Transverse colon (tissue), 4 donors: Measurements from ENCODE around the gene HBEGF. TPM values are rescaled to one million over a fixed set of nuclear protein-coding genes. Genes with fewer than 3 reads are reported as not detected.

Experiments
- DNase-seq: peaks from one replicate; pipeline ENCODE4 v3.0.0-alpha.2; 2019
- H3K27ac ChIP-seq, 4 donors: fragments of 200-600 bp; sonication (generic); 2 replicates each; pipeline ENCODE4 v1.5.1; 2016 to 2018; ENCODE audit warnings: inconsistent platforms in 4 of 4
- H3K27me3 ChIP-seq: fragments of 200-600 bp; sonication (generic); 2 replicates; pipeline ENCODE4 v1.5.1; 2017; ENCODE audit warnings: inconsistent platforms
- H3K36me3 ChIP-seq, 4 donors: fragments of 200-600 bp; sonication (generic); 2 replicates each; pipeline ENCODE4 v1.5.1; 2017 to 2019; ENCODE audit warnings: inconsistent platforms in 4 of 4
- H3K4me1 ChIP-seq, 4 donors: fragments of 200-600 bp; sonication (generic); 2 replicates each; pipeline ENCODE4 v1.5.1; 2017 to 2020; ENCODE audit warnings: inconsistent platforms in 4 of 4
- H3K4me3 ChIP-seq, 4 donors: fragments of 200-600 bp; sonication (generic); 1 replicate in 1 of 4; 2 replicates in 3 of 4; pipeline versions ENCODE4 v1.5.1 to v1.6.1; 2017 to 2019; ENCODE audit warnings: inconsistent platforms in 4 of 4
- H3K9me3 ChIP-seq, 2 donors: fragments of 200-600 bp; sonication (generic); 2 replicates each; pipeline ENCODE4 v1.5.1; 2017 to 2019; ENCODE audit warnings: inconsistent platforms in 2 of 2
- CTCF ChIP-seq, 5 experiments: fragments of 200-600 bp in 3 of 5; fragments of 450-650 bp in 2 of 5; sonication (generic) in 3 of 5; IDR thresholded peaks; 1 replicate in 2 of 5; 2 replicates in 3 of 5; pipeline ENCODE4 v1.5.1; 2016 to 2017; ENCODE audit warnings: antibody characterized with exemption in 5 of 5, inconsistent platforms in 3 of 5, mild to moderate bottlenecking in 2 of 5, moderate library complexity in 1 of 5
- EP300 ChIP-seq: sonication (generic); formaldehyde crosslinking; IDR thresholded peaks from one replicate; pipeline ENCODE4 v1.6.1; 2017; ENCODE audit warnings: antibody characterized with exemption, low read depth
- POLR2A ChIP-seq: fragments of 450-650 bp; IDR thresholded peaks from one replicate; pipeline ENCODE4 v1.6.1; 2016; ENCODE audit warnings: antibody characterized with exemption, mild to moderate bottlenecking, moderate library complexity
- POLR2AphosphoS5 ChIP-seq, 3 donors: sonication (generic); formaldehyde crosslinking; IDR thresholded peaks; one replicate each; pipeline ENCODE4 v1.6.1; 2016; ENCODE audit warnings: antibody characterized with exemption in 3 of 3
- WGBS, 2 donors: methylation state at CpG; one replicate each; pipeline ENCODE4 v1.1.5; 2018; ENCODE audit warnings: low coverage in 1 of 2; 5-methylcytosine and 5-hydroxymethylcytosine counted together
- in situ Hi-C, 4 donors: fragments of 200-750 bp; cut with MboI; loops; one replicate each; pipeline versions ENCODE4 v1.15.0 to v1.15.1; 2017; ENCODE audit warnings: low sequenced_read_pairs in 3 of 4, low pct_ligation_motif_present in 1 of 4, low pct_unique_long_range_greater_than_20kb in 1 of 4
- intact Hi-C: fragments of 100-400 bp; cut with DNase I; formaldehyde crosslinking; loops from one replicate; pipeline ENCODE4 v1.15.1; 2023; ENCODE audit warnings: low total_unique reads
- total RNA-seq, 4 donors: library from RNA; depleted of rRNA; stranded (reverse); fragments of >200 nt; gene quantifications; one replicate each; pipeline ENCODE4 v1.1.0, GENCODE V29; 2016

The HBEGF gene
- total RNA-seq, 4 donors from 2014 or later: 10.5 to 40.0 (median 35.6) TPM

DNA sequence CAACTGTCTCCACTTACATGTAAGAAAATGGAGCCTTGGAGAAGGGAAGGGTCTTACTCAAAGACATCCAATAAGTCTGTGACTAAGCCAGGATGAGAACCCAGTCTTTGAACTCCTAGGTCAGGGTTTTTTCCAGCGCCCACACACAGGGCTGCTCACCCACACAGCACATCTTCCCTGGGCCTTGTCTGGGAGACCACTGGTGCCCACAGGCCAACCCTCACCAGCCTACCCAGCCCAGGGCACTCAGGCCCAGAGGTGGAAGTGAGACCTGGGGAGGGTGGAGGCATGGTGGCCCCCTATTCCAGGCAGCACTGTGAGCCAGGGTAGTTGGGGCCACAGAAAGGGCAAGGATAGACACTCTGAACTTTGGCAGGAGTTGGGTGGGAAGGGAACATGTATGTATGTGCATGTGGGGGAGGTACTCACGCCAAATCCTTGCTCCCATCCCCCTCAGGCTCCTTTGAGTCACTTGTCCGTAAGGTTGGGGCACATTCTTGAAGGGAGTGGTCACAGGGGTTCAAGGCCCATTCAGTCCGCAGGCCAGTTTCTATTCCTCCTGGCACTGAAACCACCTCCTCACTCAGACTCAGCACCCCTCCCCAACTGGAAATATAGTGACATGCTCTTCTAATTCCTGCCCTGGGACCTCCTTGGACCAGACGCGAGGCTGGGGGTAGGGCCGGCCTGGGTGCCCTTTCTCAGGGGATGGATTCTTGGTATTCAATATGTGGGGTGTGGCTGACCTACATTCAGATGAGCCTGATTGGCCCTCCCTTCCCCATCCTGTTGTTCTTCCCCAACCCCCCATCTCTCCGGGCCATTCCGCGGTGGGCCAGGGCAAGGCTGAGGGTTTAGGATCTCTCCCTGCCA lies 10.7 kb upstream of the HBEGF start:
- no peak overlapping the region for H3K4me3 ChIP-seq
- no peaks in the 10 kb centered on the region for H3K36me3 ChIP-seq
- intact Hi-C loops: loop anchor here (2.0 kb wide), 1 partner anchor 112 kb away; no protein-coding TSS in a partner anchor
- no peaks in the 10 kb centered on the region for H3K9me3 ChIP-seq
- H3K27ac ChIP-seq: no peak overlapping the region
- 40% methylated on average over 9 of the region's 10 CpGs; no CpG with 5 or more reads in 1 of the 2 donors for WGBS, 2 donors
- in situ Hi-C loops: no loop called here
- no peaks in the 10 kb centered on the region for H3K27me3 ChIP-seq
- TF ChIP-seq POLR2A (no peak), CTCF (IDR thresholded peaks at IDR 0.05) (no peak), POLR2AphosphoS5 (IDR thresholded peaks at IDR 0.05) (no peak), EP300 (no peak)
- DNase-seq: no peak
- H3K4me1 ChIP-seq: peaks cover 0 to 17% (median 3%) of the 10 kb centered on the region in 4 donors

GRCh38 chr5:140355546-140355945 lies 9.1 kb upstream of the HBEGF start:
- in situ Hi-C loops: no loop called here
- intact Hi-C loops: no loop called here
- peaks cover 0 to 21% (median 3%) of the 10 kb centered on the region in 4 donors for H3K4me1 ChIP-seq

DNA sequence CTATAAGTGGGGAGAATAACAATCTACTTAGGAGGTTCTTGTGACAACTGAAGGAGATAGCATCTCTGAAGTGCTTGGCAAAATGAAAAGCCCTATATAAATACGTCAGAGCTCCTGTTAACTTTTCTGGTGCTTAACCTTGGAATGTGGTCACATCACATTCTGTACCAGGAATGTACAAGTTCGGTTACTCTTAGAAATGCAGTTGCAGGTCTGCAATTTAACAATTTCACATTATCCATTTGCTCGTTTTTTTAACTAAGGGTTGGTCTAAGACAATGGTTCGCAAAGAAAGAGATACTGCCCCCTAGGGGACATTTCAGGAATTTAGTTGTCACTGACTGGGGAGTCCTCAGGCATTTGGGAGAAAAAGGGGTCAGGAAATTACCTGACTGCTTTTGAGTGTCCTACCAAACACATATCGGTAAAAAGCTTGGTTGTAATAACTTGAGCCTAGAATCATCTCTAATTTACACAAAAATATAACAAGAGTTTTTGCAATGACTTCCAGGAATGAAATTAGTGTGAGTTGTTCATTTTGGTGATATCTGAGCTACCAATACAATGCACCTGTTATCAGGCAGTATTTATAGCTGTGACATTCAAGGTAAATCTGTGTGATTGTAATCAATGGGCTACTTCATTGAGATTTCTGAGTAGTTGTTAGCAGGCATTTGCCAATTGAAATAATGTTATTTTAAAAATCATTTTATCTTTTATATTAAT lies 5.4 kb upstream of the HBEGF start:
- no peaks in the 10 kb centered on the region for H3K9me3 ChIP-seq
- H3K27me3 ChIP-seq: no peaks in the 10 kb centered on the region
- 2% methylated on average over 5 of the region's 5 CpGs; no CpG with 5 or more reads in 1 of the 2 donors for WGBS, 2 donors
- H3K4me3 ChIP-seq: no peak overlapping the region
- peaks cover 19 to 39% (median 21%) of the 10 kb centered on the region in 4 donors for H3K4me1 ChIP-seq
- in situ Hi-C loops (loop anchor here (5.0 kb wide), 3 partner anchors 104 to 114 kb away; no protein-coding TSS in a partner anchor), intact Hi-C loops (no loop called here)
- TF ChIP-seq POLR2AphosphoS5 (IDR thresholded peaks at IDR 0.05) (no peak), EP300 (no peak), POLR2A (no peak), CTCF (IDR thresholded peaks at IDR 0.05) (peak; percentile 86 to 95 (median 93))
- H3K27ac ChIP-seq: no peak overlapping the region
- H3K36me3 ChIP-seq: no peaks in the 10 kb centered on the region
- DNase-seq: peak; percentile 46

More at GRCh38 chr5:140355546-140355945, 9.1 kb upstream of the HBEGF start:
- DNase-seq: no peak
- no peaks in the 10 kb centered on the region for H3K27me3 ChIP-seq
- no peaks in the 10 kb centered on the region for H3K9me3 ChIP-seq
- WGBS, 2 donors: 78 to 81% methylated on average over 3 to 7 of the region's 7 CpGs
- no peaks in the 10 kb centered on the region for H3K36me3 ChIP-seq
- H3K4me3 ChIP-seq: no peak overlapping the region
- no peak overlapping the region for H3K27ac ChIP-seq
- TF ChIP-seq POLR2A (no peak), CTCF (IDR thresholded peaks at IDR 0.05) (no peak)

DNA sequence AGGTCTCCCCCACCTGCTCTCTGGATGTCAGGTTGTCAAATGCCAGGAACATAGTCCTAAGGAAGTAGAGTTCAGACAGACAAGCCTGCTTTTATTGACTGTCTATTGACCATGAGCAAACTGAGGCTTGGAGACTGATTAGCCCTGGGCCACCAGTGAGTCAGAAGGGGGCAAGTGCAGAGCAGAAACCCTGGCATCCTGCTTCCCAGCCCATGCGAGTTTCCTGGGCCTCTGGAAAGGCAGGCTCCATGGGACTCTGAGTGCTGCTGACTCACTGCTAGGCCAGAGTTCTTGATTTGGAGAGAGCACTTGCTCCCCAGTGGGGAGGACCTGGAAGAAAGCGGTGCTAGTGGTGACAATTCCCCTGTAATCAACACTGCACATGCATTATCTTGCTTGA lies 2.8 kb upstream of the HBEGF start:
- Histone ChIP-seq H3K4me1 (peaks cover 19 to 56% (median 38%) of the 10 kb centered on the region in 4 donors), H3K27ac (peak overlapping the region; percentile 86 to 95 (median 90)), H3K9me3 (no peaks in the 10 kb centered on the region), H3K36me3 (no peaks in the 10 kb centered on the region), H3K27me3 (no peaks in the 10 kb centered on the region), H3K4me3 (no peak overlapping the region)
- intact Hi-C loops: loop anchor here (2.0 to 10.0 kb wide), 2 partner anchors 106 to 174 kb away; partner anchors contain the start of gene CYSTM1
- peak; percentile 74 for DNase-seq
- TF ChIP-seq CTCF (IDR thresholded peaks at IDR 0.05) (no peak), POLR2AphosphoS5 (IDR thresholded peaks at IDR 0.05) (peak in 1 of 3 donors; percentile 72)
- 79% methylated on average over 2 of the region's 2 CpGs; no CpG with 5 or more reads in 1 of the 2 donors for WGBS, 2 donors
- in situ Hi-C loops: no loop called here
